GM19193 (cell line): ENCODE results near the gene PAX3.

Experiments used
- POLR2A ChIP-seq: IDR thresholded peaks from 4 replicates; pipeline ENCODE4 v1.6.1; 2011; ENCODE audit not compliant: insufficient read depth, insufficient read length; ENCODE audit errors: extremely low read depth

Gene PAX3

GRCh38 chr2:222293660-222294630 lies 4.9 kb downstream of the PAX3 start:
- no peak for TF ChIP-seq POLR2A

DNA sequence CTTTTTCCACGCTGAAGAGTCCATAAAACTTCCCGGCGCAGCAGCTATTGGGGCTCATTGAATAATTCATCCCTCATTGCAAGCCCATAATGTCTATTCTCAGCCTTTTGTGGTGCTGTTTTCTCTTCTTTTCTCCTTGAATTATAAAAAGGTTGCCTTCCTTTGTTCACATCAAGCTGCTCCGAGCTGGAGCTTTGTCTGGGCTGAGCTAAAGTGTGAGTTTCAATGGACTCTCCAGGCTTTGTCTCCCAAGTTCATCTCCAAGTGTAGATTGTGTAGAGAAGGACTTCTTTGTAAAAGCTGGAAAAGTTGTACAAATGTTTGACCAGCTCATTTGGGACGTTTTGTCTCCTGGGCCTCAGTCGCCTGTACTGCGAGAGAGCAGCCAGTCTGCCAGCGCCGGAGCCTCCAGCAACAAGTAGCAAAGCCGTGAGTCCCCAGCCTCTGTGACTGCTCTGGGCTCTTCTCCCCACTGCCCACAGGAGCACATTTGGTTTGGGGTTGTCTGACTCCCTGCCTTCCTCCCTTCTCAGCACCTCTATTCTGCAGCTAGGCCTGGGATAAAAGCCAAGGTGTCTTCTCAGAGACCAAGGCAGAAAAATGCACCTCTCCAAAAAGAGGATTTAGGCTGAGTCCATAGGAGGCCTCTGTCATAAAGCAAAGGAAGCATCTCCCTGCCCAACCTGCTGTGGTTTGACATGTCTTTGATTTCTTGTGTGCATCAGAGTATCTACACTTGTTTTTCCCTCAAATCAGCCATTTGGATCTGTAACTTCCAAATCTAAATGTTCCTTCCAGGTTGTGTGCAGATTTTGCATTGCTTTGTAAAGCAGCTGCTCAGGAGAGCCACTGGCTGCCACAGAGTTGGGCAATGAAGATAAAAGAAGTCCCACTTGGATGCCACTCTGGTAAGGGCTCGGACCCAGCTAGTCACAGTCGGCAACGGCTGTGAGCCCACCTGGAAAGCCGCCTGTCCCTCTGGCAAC lies 6.4 kb downstream of the PAX3 start:
- TF ChIP-seq POLR2A = no peak

DNA sequence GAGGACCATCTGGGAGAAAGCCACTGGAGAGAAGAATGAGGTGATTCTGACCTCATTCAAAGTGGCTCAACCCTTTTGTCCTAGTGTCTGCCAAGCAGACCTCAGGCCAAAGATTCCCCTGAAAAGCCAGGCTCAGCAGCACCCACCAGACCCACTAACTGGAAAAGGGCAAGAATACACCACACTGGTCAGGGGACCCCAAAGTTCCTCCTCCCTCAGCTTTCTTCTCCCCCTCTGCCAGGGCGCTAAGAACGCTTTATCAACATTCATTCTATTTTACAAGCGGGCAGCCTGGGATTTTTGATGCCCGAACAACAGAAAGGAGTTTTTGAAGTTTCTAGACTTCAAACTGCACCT lies 7.3 kb downstream of the PAX3 start:
- TF ChIP-seq POLR2A = no peak

DNA sequence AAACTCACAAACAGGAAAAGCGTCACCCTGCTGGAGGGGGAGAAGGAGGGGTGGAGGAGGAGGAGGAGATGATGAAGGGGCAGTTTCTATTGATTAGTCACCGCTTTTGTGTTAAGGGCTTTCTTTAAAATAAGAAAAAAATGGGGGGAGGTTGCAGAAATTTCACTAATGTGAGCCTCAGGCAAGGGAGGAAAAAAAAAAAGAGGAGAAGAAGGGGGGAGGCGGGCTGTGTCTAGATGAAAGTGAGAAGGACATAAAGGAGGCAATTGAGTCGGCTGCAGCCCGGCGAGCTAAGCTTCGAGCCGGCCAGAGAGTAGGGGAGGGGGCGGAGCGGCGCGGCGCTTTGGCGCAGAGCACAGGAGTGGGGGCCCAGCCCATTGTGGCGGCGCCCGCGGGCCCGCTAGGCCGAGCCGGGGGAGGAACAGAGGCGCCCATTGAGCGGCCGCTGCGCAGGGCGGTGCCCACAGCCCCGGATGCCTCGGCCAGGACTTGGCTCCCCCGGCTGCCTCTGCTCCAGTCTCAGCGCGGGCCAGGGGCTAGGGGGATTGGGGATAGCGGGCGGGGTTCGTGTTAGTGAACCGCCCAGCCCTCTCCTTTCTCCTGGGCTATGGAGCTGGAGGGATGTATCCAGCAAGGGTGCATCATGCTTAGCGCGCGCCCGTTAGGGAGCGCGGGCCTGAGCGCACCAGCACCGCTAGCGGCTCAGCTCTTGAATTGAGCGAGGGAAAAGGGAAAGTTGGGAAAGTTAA lies 7.9 kb downstream of the PAX3 start:
- no peak for TF ChIP-seq POLR2A

DNA sequence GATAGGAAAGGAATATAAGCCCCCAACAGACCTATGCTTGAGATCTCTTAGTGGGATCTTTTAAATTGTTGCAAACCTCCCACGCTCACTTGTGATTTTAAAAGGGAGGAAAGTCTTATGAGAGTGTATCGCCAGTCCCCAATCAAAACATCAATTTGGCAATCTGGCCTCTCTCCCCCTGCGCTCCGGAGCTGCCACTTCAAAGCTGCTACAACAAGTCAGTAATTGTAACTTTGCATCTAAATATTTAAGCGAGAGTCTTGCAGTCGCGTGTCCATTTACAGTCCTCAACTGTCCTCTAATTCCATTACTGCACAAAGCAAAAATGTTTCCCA lies 8.4 kb downstream of the PAX3 start:
- no peak for TF ChIP-seq POLR2A

DNA sequence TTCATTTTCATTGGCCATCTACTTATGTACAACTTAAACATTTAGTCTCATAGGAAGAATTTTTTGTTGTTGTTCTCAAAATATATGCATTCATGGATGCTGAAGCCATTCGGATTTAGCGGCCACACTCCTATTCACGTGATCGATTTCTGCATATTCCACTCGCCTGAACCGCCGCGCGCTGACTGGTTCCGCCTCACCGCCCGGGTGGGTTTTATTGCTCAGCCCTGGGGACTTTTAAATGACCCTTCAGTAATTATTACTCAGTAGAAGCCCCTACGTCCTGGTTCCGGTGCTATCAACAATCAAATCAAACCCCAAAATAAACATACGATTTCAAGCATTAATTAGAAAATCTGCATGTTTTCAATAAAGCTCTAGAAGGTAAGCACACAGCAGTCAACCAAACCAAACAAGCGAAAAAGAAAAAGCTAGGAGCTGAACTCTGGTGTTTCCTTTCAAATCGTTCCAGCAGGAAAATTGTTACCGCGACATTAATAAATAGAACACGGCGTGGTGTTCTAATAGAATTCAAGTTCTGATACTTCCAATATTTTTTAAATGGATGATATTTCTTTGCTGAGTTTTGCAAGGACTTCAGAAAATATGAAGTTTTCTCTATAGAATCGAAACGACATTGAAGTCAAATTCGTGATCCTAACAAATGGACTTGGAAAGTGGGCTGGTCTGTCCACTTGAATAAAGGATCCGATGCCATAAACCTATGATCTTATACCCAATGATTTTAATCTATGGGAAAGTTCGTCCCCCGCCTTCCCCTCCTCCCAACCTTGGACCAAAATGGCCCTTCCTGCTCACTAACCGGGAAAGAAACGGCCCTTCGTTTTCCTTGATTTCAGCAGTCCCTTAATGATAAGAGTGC lies 9.3 kb downstream of the PAX3 start:
- no peak for TF ChIP-seq POLR2A

- no peak for TF ChIP-seq POLR2A
These were observed 10.1 kb downstream of the PAX3 start for GRCh38 chr2:222288590-222289277.

- no peak for TF ChIP-seq POLR2A
These were observed 10.8 kb downstream of the PAX3 start for GRCh38 chr2:222287862-222288479.

- TF ChIP-seq POLR2A = no peak
These were observed 14.3 kb downstream of the PAX3 start for GRCh38 chr2:222284466-222284865.

DNA sequence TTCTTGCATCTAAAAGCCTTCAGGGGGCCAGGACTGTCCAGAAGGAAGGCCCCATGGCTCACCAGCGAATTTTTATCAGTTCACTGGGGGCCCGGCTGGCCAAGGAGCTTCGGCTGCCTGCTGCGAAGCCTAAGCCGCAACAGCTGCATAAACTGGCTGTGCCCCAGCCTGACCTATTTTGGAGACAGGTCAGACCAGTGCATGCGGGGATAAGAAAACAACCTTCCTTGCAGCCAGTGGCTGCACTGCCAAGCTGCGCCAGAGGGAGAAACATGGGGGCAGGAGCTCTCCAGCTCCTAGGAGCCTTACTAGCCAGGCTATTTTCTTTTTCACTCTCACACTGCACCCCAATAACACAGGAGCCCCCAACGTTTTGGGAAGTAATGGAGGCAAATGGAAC lies 15.2 kb downstream of the PAX3 start:
- TF ChIP-seq POLR2A = no peak

DNA sequence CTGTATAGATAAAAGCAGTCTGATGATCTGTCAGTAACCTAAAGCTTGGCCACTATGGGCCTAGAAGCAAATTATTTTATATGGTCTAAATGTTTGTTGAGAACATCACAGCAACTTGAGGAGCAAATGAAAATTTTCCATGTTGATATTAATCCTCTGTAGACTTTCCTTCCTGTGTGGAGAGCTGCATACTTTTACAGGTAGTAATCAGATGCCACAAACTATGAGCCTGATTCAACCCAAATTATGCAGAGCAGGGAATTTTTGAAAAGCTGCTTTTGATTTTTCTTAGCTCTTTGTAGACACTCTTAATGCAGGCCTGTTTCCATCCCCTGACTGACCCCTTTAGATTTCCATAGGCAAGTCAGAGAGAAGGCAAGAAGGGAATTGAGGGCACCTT lies 17.3 kb downstream of the PAX3 start:
- no peak for TF ChIP-seq POLR2A

- no peak for TF ChIP-seq POLR2A
These were observed 18.0 kb downstream of the PAX3 start for GRCh38 chr2:222280795-222281194.

DNA sequence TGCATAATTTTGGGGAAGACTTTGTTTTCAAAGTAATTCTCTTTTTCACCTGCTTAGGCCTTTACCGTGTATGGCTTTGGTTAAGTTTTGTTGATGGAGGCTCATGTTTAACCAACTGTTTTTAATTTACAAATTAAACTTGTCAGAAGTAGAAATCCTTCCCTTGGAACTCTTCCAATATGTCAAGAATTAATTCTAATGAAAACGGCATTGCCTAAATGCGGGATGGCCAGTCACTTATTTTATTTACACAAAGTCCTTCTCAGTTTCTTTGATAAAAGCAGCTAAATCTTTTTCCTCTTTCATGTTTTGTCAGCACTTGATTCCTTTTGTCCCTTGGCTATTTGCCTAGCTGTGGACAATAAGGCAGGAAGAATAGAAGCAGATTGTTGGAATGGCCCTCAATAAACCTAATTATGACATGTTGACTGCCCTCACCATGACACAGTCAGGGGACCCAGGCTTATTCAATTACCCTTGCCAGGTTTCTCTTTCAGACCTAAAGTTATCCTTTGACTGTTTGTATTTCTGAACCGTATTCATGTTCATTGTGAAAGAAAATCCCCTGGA lies 26.3 kb downstream of the PAX3 start:
- TF ChIP-seq POLR2A = no peak
